Measurements from ENCODE around the gene FZD7.

FZD7 gene

DNA sequence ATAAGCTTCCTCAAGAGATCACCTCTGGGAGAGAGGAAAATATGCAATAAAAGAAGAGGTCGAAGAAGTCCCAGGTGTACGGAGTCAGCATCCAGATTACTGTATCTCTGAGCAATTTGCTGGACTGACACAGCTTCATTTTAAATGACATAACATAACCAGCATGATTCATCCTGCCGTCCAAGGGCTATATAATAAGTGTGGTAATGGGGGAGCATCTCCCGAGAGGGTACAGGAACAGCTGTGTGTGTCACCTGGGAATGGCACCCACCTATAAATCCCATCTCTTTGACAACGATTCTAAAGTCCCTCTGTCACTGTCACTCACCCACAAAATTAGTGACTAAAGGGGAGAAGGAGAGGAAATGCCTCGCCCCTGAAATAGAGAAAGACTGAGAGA lies 19.3 kb upstream of the FZD7 start:
- no peak for DNase-seq (ENCODE audit: low read depth)

DNA sequence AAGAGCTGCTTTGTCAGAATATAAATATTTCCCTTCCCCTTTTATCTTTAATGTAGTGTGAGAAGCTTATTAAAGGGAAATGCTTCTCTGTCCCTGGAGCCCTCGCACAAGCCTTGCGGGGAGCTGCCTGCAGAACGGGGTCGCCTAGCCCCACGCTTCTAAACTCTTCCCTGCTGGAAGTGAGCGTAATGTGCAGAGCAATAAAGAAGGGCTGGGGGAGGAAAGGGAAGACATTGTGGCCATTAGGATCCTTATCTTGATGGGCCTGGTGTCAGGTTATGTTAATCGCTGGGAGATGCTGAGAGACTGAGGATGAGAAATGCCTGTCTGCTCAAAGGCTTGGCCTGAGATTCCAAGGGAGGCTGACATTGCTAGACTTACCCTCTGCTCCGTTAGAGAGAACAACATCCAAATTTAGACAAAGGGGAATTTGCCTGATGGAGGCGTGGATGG lies 18.9 kb upstream of the FZD7 start:
- DNase-seq (ENCODE audit: low read depth) = no peak

DNA sequence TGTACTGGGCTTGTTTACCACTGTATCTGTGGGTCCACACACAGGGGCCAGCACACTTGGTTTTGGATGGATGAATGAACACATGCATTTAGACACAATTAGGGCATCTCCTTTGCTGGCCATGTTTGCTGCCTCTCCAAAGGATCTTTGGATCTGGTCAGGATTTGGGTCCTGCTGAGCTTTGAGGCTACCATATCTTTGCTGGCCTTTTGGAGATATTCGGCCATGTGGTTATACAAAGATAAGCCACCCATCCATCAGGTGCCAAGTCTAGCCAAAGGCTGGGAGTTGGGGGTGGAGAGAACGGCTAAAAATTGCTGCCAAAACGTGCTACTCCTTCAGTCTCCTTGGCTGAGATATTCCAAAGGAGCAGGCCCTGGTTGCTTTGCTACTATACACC lies 18.2 kb upstream of the FZD7 start:
- DNase-seq (ENCODE audit: low read depth) = no peak

DNA sequence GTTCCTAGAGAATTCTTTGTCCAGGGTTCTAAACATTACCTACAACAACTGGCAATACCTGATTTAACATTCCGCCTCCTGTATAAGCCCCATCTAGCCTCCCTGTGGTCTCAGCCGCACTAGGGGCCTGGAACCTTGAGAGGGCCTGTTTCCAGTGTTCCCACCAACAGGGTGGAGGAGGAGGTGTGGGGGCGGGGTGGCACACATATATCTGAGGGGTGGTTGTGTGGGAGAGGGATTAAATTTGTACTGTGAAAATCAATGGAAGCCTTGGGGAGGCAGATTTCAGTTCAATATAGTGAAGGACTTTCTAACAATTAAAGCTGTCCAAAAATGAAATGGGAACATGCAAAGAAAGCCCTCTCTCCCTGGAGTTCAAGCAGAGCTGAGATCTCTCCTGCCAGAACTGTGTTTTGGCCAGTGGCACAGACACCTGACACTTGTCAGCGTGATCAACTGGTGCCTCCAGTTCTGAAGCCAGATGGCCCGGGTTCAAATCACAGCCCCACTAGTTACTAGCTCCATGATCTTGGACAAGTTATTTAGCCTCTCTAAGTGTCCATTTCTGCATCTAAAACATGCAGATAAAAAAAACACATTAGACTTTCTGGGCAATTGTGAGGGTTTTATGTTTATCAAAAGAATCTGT lies 17.0 kb upstream of the FZD7 start:
- no peak for DNase-seq (ENCODE audit: low read depth)

DNA sequence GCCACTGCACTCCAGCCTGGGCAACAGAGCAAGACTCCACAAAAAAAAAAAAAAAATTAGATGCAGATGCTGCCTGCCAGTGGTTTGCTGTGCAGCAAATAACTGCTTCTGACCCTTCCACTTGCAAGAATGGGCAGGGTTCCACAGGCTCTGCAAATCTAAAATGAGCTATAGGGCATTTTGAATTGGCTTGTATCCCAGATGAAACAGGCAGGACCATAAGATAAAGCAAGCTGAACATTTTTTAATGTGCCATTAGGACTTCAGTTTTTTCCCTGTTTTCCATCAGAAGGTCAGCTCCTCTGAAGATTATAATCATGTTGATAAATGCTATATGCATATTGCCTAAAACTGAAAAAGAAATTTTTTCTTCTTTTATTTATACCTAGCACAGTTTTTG lies 15.7 kb upstream of the FZD7 start:
- no peak for DNase-seq (ENCODE audit: low read depth)

DNA sequence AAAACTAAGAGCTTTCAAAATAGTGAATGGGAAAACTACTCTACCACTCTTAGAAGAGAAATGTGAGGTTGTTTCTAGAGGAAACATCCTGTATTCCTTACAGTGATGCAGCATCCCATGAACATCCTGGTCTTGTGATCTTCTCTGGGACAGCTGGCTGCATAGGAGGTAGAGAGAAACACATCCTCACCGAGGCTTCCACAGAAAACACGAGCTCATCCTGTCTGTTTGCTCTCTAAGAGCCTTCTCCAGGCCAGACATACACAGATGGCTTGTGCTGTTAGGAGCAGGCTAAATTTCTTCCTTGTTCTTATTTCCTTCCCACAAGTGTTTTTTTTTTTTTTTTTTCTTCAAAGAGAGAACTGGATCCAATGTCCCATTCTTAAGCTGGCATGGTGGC lies 14.7 kb upstream of the FZD7 start:
- DNase-seq (ENCODE audit: low read depth) = no peak

DNA sequence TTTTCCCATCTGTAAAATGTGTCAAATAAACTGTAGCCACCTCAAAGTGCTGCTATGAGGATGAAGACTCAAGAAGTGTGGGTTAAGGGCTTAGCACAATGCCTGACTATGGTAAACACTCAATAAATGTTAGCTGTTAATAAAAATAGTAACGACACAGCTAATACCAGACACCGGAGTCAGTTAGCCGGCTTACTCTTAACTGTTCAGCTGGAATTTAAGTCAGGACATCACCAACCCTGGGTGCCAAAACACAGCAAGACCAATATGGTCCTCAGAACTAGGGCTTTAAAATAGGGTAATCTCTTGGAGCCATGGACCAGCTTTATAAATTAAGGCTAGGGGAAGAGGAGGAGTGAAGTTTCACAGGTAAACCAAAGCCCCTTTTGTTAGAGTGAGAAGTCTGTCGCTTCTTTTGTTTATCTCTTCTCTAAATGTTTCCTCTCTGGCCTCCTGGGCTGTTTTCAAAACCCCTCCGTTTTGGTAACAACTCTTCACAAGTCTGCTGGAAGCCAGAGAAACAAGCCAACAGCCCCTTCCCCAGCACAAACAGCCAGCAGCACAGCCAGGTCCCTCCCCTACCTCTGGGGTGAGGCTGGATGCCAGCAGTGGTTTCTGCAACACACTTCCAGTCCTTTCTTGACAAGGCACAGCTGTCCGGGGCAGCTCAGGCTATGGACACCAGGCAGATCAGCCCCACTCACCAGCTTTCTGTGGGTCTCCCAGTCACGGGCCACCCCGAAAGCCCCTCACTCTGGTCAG lies 13.8 kb upstream of the FZD7 start:
- no peak for DNase-seq (ENCODE audit: low read depth)

DNA sequence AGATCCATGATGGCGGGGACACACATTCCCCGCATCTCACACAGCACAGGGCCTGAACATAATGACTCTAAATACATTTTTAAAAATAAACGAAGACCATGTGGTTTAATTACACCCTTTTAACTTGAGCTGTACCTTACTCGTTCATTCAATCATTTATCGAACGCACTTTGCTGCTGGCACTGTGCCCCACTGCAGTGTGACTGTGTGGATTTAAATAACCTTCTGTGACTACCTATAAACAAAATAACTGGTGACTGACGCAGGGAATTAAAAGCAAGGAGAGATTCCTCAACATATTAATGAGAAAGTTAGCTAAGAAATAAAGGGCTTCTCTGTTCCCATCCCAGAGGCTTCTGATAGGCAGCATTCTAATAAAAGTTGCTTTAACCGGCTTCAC lies 10.9 kb upstream of the FZD7 start:
- no peak for DNase-seq (ENCODE audit: low read depth)

DNA sequence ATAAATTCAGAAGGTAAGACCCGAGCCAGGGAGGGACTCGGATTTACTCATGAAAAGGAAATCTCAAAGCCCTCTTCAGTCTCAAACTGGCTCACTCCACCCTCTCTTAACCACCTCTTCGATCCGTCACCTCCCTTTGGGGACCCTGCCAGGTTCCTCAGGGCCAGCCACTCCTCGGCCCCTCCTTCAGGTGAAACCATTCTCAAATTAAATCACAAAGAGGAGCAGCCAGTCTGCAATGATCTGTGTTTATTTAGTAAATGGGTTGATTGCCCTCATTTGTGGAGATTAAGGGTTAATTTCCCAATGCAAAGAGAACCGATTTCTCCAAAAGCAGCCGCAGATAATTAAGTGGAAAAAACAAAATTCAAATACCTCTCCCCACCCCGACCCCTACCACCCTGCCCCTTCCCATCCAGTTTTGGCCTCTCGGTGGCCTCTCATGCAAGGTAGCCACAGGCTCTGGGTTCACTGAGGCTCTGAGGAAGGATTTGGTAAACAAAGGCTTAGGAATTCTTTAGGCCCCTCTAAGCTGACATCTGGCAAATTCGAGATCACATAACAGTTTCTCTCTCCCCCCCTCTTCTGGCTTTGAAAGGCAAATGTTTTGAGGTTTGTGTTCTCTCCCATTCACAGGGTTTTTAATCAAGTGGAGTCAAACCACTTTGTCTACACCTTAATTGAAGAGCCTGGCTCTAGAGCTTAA lies 10.3 kb upstream of the FZD7 start:
- DNase-seq (ENCODE audit: low read depth) = no peak

DNA sequence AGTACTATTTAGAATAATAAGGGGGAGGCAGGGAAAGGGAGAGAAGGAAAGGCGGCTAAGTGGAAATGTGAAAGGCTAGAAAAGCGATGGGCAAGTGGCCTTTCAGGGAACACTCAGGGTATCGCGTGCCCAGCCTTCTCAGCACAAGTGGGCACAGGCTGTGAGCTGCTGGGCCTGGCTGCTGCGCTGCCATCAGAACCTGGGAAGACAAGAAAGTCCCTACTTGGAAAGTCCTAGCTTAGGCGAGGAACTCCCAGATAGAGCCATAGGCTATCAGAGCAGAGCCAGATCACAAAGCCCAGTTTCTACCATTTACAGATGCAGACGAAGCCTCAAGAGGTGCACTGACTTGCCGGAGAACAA lies 9.8 kb upstream of the FZD7 start:
- no peak for DNase-seq (ENCODE audit: low read depth)

DNA sequence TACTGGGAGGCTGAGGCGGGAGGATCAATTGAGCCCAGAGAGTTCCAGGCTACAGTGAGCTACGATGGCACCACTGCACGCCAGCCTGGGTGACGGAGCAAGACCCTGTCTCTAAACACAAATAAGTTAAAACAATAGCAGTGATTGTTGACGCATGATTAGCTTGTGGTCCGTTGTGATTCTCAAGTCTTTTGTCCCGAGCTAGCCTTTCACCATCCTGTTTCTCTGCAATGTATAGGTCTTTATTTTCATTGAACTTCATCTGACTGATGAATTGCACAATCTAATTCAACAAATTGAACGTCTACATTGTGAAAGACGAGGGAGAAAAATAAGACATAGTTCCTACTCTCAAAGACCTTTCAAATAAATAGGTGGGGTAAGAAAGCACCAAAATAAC lies 8.8 kb upstream of the FZD7 start:
- DNase-seq (ENCODE audit: low read depth) = no peak

DNA sequence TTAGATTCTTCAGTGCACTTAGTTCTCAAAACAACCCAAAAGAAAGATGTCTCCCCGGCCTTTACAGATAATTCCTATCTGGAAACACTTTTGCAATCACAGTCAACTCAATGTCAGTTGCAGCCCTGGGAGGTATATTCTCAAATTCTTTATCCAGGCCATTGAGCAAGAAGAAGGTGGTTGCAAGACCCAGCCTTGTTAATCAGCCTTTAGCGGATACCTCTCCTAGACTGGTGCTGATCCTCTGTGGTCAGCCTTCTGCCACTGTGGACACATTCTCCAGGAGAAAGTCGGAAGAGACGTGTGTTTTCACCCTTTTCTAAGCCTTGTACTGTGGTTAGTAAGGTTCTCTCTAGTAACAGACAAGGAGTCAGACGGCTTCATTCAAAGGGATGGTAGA lies 7.8 kb upstream of the FZD7 start:
- no peak for DNase-seq (ENCODE audit: low read depth)

DNA sequence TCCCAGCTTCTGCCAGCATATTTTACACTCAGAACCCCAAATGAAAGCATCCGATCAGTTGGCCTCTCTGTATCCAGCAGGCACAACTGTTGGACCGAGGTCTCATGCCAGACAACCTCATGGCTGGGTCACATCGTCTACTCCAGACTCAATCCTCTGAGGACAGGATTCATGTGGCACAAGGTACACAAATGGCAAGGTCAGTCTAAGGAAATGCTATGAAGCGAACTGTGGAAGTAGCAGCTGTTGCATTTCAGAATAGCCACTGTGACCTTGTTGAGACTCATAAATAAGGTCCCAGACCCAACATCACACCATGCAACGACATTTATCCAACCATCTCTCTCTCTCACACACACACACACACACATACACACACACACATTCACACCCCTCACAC lies 7.1 kb upstream of the FZD7 start:
- DNase-seq (ENCODE audit: low read depth) = no peak

DNA sequence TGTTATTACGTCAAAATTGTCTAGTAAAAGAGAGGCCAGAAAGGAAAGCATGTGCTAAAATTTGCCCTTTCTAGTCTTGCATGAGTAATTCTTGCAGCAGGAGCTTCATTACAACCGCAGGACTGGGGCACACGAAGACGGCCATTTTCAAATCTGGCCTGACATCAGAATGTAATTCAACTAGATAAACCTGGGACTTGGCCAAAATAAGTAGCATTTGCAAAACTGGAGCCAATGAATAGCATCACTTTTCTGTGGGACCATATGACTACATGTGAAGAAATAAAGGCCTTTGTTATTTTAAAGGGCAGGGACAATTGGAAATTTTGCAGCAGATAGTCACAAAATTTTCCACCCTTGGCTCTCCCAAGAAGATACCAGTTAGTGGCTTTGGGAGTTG lies 3.0 kb upstream of the FZD7 start:
- no peak for DNase-seq (ENCODE audit: low read depth)

DNA sequence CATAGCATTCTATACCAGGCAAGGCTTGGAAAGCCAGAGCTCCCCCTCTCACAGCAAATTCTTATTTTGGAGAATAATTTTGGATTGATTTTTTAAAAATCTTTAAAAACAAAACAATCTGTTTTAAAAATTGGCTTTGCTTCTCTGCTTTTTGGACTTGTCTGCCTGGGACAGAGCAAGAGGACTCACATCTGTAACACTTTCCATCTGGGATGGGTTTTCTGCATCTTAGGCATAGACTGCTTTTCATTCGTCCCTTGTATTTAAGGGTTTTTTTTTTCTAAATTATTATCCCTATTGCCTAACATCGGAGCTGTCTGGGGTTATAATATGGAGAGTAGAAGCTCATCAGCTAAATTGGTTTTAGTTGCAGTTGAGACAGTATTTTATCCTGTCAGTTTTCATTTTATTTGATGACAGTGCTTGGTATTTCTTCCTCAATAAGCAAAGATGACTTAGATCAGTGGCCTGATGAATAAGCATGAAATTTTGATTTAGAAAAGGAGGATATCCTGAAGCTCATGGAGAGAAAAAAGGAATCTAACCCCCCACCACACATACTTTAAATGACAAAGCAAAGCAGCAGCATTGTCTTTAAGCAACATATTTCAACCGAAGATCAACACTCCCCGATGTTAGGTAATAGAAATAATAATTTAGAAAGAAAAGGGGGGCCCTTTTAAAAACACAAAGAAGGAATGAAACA lies 2.3 kb upstream of the FZD7 start:
- DNase-seq (ENCODE audit: low read depth) = no peak

DNA sequence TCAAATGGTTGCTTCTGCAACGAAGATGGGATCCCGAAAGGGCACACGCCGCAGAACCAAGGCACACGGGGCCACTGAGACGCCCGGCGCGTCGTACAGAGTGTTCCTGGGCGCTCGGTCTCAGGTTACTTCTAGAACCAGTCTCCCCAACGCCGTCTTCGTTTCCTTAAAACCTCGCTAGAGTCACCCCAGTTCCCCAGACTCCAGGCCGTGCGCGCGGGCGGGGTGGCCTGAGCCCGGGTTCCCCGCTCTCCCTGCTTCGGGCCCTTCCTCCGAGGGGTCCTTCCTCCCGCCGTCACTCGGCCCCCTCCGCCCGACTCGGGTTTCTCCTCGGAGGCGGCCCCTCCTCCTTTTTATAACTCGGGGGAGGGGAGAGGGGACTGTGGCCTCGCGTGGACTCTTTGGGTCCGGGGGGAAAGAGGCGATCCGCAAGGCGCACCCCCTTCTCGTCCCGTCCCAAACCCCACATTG lies 774 bp upstream of the FZD7 start:
- no peak for DNase-seq (ENCODE audit: low read depth)

DNA sequence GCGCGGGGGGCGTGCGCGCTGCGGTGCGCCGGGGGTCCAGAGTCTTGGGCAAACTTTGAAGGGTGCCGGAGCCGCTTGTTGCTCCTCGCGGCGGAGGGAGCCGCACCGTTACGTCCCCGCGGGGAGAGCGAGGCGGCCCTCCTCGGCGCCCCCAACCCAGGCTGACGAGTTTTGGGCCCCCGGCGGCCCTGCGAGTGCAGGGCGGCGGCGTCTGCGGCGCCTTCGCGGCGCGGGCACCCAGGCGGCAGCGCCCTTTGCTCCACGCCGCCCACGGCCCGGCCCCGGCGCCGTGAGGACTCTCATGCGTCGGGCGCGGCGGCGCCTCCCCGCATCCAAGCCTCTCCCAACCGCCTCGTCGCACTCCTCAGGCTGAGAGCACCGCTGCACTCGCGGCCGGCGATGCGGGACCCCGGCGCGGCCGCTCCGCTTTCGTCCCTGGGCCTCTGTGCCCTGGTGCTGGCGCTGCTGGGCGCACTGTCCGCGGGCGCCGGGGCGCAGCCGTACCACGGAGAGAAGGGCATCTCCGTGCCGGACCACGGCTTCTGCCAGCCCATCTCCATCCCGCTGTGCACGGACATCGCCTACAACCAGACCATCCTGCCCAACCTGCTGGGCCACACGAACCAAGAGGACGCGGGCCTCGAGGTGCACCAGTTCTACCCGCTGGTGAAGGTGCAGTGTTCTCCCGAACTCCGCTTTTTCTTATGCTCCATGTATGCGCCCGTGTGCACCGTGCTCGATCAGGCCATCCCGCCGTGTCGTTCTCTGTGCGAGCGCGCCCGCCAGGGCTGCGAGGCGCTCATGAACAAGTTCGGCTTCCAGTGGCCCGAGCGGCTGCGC lies 814 bp downstream of the FZD7 start:
- DNase-seq (ENCODE audit: low read depth) = no peak

DNA sequence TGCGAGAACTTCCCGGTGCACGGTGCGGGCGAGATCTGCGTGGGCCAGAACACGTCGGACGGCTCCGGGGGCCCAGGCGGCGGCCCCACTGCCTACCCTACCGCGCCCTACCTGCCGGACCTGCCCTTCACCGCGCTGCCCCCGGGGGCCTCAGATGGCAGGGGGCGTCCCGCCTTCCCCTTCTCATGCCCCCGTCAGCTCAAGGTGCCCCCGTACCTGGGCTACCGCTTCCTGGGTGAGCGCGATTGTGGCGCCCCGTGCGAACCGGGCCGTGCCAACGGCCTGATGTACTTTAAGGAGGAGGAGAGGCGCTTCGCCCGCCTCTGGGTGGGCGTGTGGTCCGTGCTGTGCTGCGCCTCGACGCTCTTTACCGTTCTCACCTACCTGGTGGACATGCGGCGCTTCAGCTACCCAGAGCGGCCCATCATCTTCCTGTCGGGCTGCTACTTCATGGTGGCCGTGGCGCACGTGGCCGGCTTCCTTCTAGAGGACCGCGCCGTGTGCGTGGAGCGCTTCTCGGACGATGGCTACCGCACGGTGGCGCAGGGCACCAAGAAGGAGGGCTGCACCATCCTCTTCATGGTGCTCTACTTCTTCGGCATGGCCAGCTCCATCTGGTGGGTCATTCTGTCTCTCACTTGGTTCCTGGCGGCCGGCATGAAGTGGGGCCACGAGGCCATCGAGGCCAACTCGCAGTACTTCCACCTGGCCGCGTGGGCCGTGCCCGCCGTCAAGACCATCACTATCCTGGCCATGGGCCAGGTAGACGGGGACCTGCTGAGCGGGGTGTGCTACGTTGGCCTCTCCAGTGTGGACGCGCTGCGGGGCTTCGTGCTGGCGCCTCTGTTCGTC lies 1.7 kb downstream of the FZD7 start:
- no peak for DNase-seq (ENCODE audit: low read depth)

DNA sequence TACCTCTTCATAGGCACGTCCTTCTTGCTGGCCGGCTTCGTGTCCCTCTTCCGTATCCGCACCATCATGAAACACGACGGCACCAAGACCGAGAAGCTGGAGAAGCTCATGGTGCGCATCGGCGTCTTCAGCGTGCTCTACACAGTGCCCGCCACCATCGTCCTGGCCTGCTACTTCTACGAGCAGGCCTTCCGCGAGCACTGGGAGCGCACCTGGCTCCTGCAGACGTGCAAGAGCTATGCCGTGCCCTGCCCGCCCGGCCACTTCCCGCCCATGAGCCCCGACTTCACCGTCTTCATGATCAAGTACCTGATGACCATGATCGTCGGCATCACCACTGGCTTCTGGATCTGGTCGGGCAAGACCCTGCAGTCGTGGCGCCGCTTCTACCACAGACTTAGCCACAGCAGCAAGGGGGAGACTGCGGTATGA lies 2.3 kb downstream of the FZD7 start:
- no peak for DNase-seq (ENCODE audit: low read depth)

DNA sequence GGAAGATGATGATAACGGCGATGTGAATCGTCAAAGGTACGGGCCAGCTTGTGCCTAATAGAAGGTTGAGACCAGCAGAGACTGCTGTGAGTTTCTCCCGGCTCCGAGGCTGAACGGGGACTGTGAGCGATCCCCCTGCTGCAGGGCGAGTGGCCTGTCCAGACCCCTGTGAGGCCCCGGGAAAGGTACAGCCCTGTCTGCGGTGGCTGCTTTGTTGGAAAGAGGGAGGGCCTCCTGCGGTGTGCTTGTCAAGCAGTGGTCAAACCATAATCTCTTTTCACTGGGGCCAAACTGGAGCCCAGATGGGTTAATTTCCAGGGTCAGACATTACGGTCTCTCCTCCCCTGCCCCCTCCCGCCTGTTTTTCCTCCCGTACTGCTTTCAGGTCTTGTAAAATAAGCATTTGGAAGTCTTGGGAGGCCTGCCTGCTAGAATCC lies 3.0 kb downstream of the FZD7 start:
- DNase-seq (ENCODE audit: low read depth) = no peak

DNA sequence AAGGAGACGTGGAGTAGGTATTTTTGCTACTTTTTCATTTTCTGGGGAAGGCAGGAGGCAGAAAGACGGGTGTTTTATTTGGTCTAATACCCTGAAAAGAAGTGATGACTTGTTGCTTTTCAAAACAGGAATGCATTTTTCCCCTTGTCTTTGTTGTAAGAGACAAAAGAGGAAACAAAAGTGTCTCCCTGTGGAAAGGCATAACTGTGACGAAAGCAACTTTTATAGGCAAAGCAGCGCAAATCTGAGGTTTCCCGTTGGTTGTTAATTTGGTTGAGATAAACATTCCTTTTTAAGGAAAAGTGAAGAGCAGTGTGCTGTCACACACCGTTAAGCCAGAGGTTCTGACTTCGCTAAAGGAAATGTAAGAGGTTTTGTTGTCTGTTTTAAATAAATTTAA lies 3.4 kb downstream of the FZD7 start:
- DNase-seq (ENCODE audit: low read depth) = no peak
